Activated CD4-positive, alpha-beta T cell treated with anti-CD3 and anti-CD28 coated beads for 48 hours (primary cell): ENCODE measurements around the gene CRABP1.

Source experiments
- DNase-seq: peaks from one replicate; pipeline ENCODE4 v3.0.0-alpha.2; 2020

CRABP1 gene

GRCh38 chr15:78347586-78348543 lies 7.7 kb downstream of the CRABP1 start:
- no peak for DNase-seq

GRCh38 chr15:78350058-78350457 lies 9.9 kb downstream of the CRABP1 start:
- DNase-seq, result no peak

GRCh38 chr15:78351539-78351938 lies 11.4 kb downstream of the CRABP1 start:
- DNase-seq, result no peak

- no peak for DNase-seq
Observed at GRCh38 chr15:78353093-78353492, 12.9 kb downstream of the CRABP1 start.

- DNase-seq, result no peak
Observed at GRCh38 chr15:78355177-78355576, 15.0 kb downstream of the CRABP1 start.

- DNase-seq, result no peak
Observed at GRCh38 chr15:78358102-78358870, 18.1 kb downstream of the CRABP1 start.

GRCh38 chr15:78359041-78359808 lies 19.1 kb downstream of the CRABP1 start:
- DNase-seq, result no peak

- no peak for DNase-seq
Observed at GRCh38 chr15:78360367-78360801, 20.2 kb downstream of the CRABP1 start.

GRCh38 chr15:78360958-78361718 lies 21.0 kb downstream of the CRABP1 start:
- no peak for DNase-seq

GRCh38 chr15:78361771-78362506 lies 21.8 kb downstream of the CRABP1 start:
- no peak for DNase-seq

- DNase-seq, result no peak
Observed at GRCh38 chr15:78362716-78363380, 22.7 kb downstream of the CRABP1 start.

GRCh38 chr15:78363381-78363734 lies 23.2 kb downstream of the CRABP1 start:
- no peak for DNase-seq

GRCh38 chr15:78364233-78364632 lies 24.1 kb downstream of the CRABP1 start:
- no peak for DNase-seq

GRCh38 chr15:78365917-78366316 lies 25.8 kb downstream of the CRABP1 start:
- DNase-seq, result no peak

- no peak for DNase-seq
Observed at GRCh38 chr15:78366342-78366741, 26.2 kb downstream of the CRABP1 start.

- no peak for DNase-seq
Observed at GRCh38 chr15:78368651-78369050, 28.5 kb downstream of the CRABP1 start.

- DNase-seq, result no peak
Observed at GRCh38 chr15:78369161-78369560, 29.0 kb downstream of the CRABP1 start.

GRCh38 chr15:78370013-78370412 lies 29.9 kb downstream of the CRABP1 start:
- DNase-seq, result no peak

- no peak for DNase-seq
Observed at GRCh38 chr15:78372880-78373279, 32.7 kb downstream of the CRABP1 start.

- DNase-seq, result no peak
Observed at GRCh38 chr15:78374436-78375393, 34.6 kb downstream of the CRABP1 start.
